ENCODE results near the gene IMPG2.
A peak's percentile ranks its signal among the peaks of the same experiment; 100 is the strongest.

The IMPG2 gene

DNA sequence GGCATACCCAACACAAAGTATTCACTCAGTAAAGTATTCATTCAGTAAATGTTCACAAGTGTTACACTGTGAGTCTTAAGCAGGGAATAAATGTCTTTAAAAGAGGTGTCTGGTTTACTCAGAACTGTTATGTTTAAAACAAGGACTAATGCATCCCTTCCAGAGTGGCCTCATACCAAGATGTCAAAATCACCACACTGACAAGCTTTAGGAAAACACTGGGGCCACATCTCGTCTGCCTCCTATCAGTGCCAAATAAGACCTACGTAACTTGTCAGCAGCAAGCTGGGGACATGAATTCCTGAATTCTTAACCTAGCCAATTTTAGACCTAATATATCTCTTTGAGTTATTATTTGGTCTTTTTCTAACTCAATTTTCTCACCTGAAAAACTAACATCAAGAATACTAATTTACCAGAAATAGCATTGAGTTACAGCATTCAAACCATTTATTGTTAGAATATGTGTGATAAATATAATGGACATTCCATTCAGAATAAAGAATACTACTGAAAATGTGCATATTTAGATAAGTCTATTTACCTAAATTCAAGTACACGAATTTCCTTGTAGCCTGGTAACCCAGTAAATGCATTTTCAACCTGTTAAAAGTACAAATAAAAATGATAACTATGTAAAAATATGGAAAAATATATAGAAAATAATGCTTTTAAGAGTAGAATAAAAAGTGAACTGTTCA lies 51.3 kb downstream of the IMPG2 start:
- DNase-seq (ENCODE audit: low read depth in 1 of 2, low spot score in 1 of 2): no peak
- in situ Hi-C loops (cut with HindIII; ENCODE audit: low pct_unique_long_range_greater_than_20kb, low sequenced_read_pairs): no loop called here
- TF ChIP-seq JUND (IDR thresholded peaks at IDR 0.05; ENCODE audit: low read depth): no peak

DNA sequence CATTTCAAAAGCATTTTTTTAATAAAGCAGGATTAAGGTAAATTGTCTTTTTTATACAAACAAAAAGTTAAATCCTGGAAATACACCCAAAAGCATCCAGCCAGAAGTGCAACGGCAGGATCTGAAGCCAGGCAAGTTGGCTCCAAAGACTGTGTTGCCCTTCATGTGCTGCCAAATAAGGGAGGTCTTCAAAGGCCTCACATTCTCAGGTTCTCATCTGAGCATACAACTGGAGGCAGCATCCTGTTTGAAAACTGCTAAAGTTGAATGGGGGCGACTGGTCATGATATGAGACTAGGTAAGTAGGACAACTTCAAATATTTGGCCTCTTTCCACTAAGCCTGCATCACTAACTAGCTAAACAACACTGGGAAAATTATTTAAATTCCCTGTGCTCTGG lies 52.2 kb downstream of the IMPG2 start:
- TF ChIP-seq JUND (IDR thresholded peaks at IDR 0.05; ENCODE audit: low read depth): no peak

DNA sequence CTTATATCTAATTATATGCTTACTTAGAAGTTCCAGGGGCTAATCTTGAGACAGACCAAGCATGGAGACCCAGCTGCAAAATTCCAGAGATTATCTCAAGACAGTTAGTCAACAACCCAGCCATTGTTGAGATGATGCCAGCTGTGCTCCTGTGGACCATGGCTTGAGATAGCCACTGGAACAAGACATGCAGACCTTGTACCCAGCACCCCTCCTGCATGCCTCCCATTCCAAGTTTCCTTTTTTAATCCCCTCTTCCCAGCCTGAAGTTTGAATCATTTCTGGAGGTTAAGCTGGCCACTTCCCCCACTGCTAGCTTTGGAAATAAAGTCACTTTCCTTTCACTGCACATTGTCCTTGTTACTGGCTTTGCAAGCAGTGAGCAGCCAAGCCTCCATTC lies 53.8 kb downstream of the IMPG2 start:
- no peak for TF ChIP-seq JUND (IDR thresholded peaks at IDR 0.05; ENCODE audit: low read depth)
- DNase-seq (ENCODE audit: low read depth in 1 of 2, low spot score in 1 of 2): no peak
- in situ Hi-C loops (cut with HindIII; ENCODE audit: low pct_unique_long_range_greater_than_20kb, low sequenced_read_pairs): no loop called here

More for the DNA sequence above, 52.2 kb downstream of the IMPG2 start:
- in situ Hi-C loops (cut with HindIII; ENCODE audit: low pct_unique_long_range_greater_than_20kb, low sequenced_read_pairs): no loop called here
- DNase-seq (ENCODE audit: low read depth in 1 of 2, low spot score in 1 of 2): no peak

DNA sequence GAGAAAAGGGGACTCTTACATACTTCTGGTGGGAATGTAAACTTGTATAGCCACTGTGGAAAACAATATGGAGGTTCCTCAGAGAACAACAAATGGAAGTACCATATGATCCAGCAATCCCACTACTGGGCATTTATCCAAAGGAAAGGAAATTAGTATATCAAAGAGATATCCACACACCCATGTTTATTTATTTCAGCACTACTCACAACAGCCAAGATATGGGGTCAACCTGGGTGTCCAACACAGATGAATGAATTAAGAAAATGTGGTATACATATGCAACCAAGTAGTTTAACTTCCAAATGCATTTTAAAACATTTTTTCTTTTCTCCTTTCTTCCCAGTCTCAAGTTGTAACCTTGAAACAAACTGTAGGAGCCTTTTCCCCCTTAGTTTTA lies 54.3 kb downstream of the IMPG2 start:
- in situ Hi-C loops (cut with HindIII; ENCODE audit: low pct_unique_long_range_greater_than_20kb, low sequenced_read_pairs): no loop called here
- TF ChIP-seq JUND (IDR thresholded peaks at IDR 0.05; ENCODE audit: low read depth): no peak
- no peak for DNase-seq (ENCODE audit: low read depth in 1 of 2, low spot score in 1 of 2)

DNA sequence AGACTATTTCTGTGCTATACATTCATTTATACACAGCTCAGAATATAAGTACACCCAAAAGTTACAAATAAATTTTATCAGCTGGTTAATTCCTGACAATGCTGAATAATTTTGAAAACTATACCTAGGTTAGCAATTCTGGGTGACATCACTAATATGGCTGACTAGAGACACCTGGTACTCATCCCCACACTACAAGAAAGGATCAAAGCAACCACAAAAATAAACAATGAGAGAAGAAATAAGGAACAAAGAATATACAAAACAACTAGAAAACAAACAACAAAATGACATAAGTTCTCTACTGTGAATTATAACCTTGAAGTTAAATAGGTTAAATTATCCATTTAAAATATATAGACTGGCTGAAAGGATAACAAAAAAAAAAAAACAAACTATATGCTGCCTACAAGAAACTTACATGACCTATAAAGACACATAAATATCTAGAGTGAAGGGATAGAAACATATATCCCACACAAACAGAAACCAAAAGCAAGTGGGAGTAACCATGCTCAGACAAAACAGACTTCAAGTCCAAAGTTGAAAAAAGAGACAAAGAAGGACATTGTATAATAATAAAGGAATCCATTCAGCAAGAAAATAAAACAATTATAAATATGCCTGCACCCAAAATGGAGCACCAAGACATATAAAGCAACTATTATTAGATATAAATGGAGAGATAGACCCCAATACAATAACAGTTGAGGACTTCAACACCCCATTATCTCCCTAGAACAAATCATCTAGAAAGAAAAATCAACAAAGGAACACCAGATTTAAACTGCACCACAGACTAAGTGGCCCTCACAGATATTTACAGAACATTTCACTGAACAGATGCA lies 57.8 kb downstream of the IMPG2 start:
- in situ Hi-C loops (cut with HindIII; ENCODE audit: low pct_unique_long_range_greater_than_20kb, low sequenced_read_pairs): no loop called here
- TF ChIP-seq JUND (IDR thresholded peaks at IDR 0.05; ENCODE audit: low read depth): no peak

DNA sequence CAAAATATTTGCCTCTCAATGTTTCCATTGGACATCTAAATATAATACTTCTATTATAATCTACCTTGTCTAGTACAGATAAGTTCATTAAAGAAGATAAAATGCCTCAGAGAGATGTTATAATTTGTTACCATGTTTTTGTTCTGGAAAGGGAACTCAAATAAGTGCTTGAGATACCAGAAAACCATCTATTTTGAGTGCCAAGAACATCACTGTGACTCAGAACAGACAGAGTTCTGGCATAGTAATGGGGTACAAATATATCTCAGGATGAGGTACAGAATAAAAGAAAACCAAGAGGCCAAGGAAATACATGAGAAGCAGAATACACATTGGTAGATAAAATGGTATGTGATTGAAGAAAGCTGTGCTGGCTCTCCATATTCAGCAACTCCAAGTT lies 58.9 kb downstream of the IMPG2 start:
- DNase-seq (ENCODE audit: low read depth in 1 of 2, low spot score in 1 of 2): no peak
- TF ChIP-seq JUND (IDR thresholded peaks at IDR 0.05; ENCODE audit: low read depth): no peak
- in situ Hi-C loops (cut with HindIII; ENCODE audit: low pct_unique_long_range_greater_than_20kb, low sequenced_read_pairs): no loop called here

More for the DNA sequence above, 57.8 kb downstream of the IMPG2 start:
- no peak for DNase-seq (ENCODE audit: low read depth in 1 of 2, low spot score in 1 of 2)

DNA sequence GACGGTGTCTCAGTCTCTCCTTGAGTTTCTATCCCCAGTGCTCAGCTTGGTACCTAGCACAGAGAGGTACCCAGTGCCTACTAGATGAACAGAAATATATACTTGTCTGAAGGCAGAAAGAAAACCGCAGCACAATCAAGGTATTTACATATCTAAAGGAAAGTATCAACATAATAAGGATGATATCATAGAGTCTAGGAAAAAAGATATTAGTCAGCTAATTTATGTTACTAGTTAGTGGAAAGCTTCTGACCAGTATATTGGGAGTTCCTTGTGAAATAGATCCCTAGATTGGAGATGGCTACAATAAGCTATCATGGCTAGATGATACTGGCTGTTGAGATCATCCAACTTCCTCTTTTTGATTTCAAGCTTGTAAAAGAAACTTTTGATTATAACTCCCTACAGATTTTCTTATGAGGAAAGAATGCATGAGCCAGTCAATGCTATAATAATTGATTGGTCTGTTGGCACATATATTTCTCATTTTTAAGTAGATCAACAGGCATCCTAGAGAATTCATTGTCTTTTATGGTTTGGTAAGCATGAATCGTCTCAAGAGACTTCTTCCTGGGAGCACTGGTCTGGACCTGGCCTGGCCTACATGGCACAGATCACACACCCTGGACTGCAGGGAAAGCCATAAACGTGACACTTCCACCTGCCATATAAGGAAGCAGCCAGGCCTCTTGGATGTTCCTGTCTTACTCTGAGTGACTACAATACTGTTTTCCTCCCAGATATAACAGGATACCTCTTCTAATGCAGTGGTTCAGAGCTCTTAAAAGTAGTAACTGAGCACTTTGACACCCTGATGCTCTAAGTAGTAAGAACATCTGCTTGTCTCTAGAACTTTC lies 60.7 kb downstream of the IMPG2 start:
- TF ChIP-seq JUND (IDR thresholded peaks at IDR 0.05; ENCODE audit: low read depth): no peak
- in situ Hi-C loops (cut with HindIII; ENCODE audit: low pct_unique_long_range_greater_than_20kb, low sequenced_read_pairs): no loop called here
- no peak for DNase-seq (ENCODE audit: low read depth in 1 of 2, low spot score in 1 of 2)

DNA sequence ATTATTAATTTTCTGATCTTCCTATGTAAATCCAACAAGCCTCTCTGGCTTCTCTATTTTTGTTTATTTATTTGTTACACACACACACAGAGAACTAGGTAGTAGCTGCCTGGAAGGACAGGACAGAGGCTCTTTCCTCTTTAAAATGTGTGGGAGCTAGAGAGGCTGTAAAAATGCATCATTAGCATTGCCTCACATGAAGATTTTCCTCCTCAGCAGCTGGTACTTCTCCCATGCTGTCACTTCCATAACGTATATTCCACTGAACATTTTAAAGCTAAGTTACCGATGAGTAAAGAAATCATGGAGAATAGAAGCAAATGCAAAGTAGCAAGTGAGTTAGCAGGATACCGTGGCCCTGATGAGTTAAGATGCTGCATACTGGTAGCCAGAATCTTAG lies 63.9 kb downstream of the IMPG2 start:
- in situ Hi-C loops (cut with HindIII; ENCODE audit: low pct_unique_long_range_greater_than_20kb, low sequenced_read_pairs): no loop called here
- TF ChIP-seq JUND (IDR thresholded peaks at IDR 0.05; ENCODE audit: low read depth): no peak
- no peak for DNase-seq (ENCODE audit: low read depth in 1 of 2, low spot score in 1 of 2)

DNA sequence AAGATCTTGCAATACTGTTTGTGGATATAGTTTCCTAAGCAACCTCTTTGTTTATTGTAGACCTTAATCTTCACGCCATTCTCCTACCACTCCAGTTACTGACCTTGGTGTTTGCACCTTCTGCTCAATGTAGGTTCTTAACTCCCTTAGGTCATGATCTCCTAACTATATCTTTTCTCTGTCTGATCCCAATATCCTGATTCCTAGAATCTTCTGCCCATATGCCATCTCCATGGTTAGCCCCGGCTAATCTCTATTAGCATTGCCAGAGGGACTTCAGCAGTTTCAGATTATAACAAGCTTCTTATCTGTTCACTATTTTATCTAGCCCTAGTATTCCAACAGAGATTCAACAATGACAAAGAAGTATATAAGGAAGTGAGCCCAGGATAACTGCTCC lies 64.9 kb downstream of the IMPG2 start:
- TF ChIP-seq JUND (IDR thresholded peaks at IDR 0.05; ENCODE audit: low read depth): no peak
- in situ Hi-C loops (cut with HindIII; ENCODE audit: low pct_unique_long_range_greater_than_20kb, low sequenced_read_pairs): no loop called here
- DNase-seq (ENCODE audit: low read depth in 1 of 2, low spot score in 1 of 2): peak in 1 of 2 experiments; percentile 13

DNA sequence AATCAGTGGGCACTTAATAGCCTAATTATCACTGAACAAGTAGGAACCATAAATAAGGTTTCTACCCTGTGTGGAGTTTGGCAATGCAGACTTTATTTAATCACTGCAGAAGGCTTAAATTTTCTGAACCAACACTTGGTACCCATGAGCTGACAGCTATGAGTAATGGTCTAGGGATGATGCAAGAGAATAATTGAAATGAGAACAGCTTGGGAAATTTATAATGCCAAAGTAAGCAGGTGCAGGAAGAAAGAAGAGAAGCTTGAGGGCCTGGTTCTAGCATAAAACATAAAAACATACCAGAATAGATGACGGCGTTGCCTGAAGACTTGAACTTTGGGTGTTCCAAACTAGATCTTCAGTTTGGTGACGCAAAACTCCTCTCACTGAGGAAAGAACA lies 67.0 kb downstream of the IMPG2 start:
- TF ChIP-seq JUND (IDR thresholded peaks at IDR 0.05; ENCODE audit: low read depth): no peak
- in situ Hi-C loops (cut with HindIII; ENCODE audit: low pct_unique_long_range_greater_than_20kb, low sequenced_read_pairs): no loop called here
- DNase-seq (ENCODE audit: low read depth in 1 of 2, low spot score in 1 of 2): no peak

DNA sequence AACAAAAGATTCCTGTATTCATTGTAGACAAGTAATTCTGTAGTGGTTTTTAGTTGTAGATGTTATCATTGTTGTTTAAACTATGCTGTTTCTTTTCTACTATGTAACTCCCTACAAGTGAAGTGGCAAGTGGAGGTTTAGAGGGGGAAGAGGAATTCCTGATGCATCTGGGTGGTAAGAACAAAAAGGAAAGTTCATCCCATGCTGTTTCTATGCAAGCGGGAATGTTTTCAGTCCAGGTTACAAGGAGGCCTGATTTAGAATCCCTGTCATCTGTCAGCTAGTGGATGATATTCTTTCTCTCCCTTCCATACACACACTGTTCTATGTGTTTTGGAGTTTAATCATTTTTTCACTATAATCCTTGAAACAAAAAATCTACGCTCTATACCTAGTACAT lies 67.4 kb downstream of the IMPG2 start:
- in situ Hi-C loops (cut with HindIII; ENCODE audit: low pct_unique_long_range_greater_than_20kb, low sequenced_read_pairs): no loop called here
- no peak for TF ChIP-seq JUND (IDR thresholded peaks at IDR 0.05; ENCODE audit: low read depth)
- DNase-seq (ENCODE audit: low read depth in 1 of 2, low spot score in 1 of 2): no peak

DNA sequence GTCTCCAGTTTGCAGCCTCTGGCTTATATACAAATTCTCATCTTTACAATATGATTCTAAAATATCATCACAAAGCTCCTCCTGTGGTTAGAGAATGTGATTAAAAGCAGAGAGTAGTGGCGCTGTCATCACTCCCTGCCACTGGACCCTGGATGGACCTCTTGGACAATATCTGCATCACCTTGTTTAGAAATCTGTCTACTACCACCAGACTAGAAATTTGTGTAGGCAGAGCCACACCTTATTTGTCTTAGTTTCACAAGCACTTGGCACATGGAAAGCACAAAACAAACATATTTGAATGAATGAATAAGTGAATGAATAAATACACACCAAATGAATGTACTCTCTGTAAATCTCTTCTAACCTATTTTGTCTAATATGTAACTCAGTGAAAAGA lies 68.1 kb downstream of the IMPG2 start:
- in situ Hi-C loops (cut with HindIII; ENCODE audit: low pct_unique_long_range_greater_than_20kb, low sequenced_read_pairs): no loop called here
- peak in 1 of 2 experiments; percentile 10 for DNase-seq (ENCODE audit: low read depth in 1 of 2, low spot score in 1 of 2)
- no peak for TF ChIP-seq JUND (IDR thresholded peaks at IDR 0.05; ENCODE audit: low read depth)
